ENCODE results near the gene PLB1.

The PLB1 gene

DNA sequence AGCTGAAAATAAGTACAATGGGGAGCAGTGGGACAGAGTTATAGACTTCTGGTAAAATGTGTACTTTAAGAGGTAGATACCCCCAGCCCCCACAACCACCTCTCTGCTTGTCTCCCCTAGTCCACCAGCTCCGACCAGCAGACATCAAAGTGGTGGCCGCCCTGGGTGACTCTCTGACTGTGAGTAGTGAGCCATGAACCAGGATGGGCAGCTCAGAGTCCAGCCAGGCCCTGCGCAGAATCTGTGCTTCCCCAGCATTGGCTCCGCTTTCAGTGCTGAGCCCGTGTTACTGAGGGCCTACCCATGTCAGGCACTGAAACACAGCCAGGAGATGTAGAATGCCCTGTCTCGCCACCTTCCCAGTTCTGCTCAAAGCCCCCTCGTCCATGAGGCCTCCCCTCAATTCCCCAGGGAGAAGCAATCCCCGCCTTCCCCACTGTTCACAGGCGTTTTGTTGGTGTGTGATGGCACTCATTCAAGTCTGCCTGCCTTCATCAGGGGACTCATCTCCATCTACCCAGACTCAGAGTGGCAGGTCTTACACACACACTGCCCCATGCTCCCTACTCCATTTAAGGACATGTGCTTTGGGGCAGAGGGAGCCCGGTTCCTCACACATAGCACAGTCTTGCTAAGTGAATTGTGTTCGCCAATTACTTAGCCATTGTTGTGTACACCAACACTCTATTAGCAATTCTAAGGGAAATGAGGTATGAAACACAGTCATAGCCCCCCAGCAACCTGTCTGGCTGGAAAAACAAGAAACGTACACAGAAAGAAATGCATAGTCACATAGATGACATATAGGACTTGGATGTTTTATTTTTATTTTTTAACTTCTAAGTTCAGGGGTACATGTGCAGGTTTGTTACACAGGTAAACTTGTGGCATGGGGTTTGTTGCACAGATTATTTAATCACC lies 122.6 kb downstream of the PLB1 start:
- TF ChIP-seq PAX5 (IDR thresholded peaks at IDR 0.05; ENCODE audit: insufficient read depth, low read length, severe bottlenecking) (no peak), POLR2AphosphoS5 (IDR thresholded peaks at IDR 0.05; ENCODE audit: low read depth, low read length) (no peak), TAF1 (IDR thresholded peaks at IDR 0.05; ENCODE audit: low read depth, low read length) (no peak)
- FAIRE-seq (no peak), DNase-seq (ENCODE audit: insufficient read length, low spot score) (no peak)

DNA sequence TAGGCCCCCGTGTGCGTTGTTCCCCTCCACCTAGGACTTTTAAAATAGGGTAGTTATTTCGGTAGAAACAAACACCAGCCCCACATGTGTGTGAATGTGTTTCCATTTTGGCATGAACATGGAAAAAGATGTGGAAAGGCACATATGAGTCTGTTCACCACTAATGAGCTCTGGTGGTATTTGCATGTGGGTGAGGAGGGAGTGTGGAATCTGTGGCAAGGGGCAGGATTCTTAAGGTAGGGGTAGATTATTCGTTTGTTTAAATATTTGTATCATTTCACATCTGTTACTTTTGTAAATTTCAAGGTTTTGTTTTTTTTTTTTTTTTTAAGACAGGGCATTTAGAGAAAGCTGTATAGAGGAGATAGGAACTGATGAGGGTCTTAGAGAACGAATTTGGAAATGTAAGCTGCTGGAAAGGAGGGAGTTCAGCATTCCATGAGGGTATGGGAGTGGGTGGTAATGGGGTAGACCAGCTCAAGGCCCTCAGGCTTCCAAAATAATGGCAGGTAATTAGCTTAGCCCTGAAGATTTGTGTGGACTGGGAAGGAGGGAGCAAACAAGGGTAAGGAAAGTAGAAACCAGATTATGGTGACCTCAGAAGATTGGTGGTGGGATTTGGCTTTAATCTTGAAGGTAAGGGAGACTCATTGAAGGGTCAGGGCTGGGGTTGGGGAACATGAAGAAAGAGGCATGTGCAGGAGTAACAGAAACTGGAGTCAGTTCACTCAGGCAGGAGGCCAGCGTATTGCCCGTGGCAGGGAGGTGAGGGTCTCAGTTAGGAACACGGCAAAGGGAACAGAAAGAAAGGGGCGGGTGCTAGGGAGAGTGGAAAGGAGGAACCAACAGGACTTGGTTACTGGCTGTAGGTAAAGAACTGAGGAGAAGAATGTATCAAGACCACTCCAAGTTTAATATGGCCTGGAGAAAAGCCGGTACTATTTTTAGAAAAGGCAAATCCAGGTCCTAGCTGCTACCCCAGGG lies 123.6 kb downstream of the PLB1 start:
- no peak for TF ChIP-seq POLR2AphosphoS5 (IDR thresholded peaks at IDR 0.05; ENCODE audit: low read depth, low read length)
- TF ChIP-seq POLR2A (IDR thresholded peaks at IDR 0.05; ENCODE audit: low read depth, low read length) = no peak
- no peak for TF ChIP-seq POU2F2 (IDR thresholded peaks at IDR 0.05; ENCODE audit: low read depth, low read length)
- no peak for TF ChIP-seq TAF1 (IDR thresholded peaks at IDR 0.05; ENCODE audit: low read depth, low read length)
- TF ChIP-seq PAX5 (IDR thresholded peaks at IDR 0.05; ENCODE audit: insufficient read depth, low read length, severe bottlenecking) = no peak
- no peak for TF ChIP-seq SPI1 (IDR thresholded peaks at IDR 0.05; ENCODE audit: low read depth, low read length)
- DNase-seq (ENCODE audit: insufficient read length, low spot score) (no peak), FAIRE-seq (no peak)

DNA sequence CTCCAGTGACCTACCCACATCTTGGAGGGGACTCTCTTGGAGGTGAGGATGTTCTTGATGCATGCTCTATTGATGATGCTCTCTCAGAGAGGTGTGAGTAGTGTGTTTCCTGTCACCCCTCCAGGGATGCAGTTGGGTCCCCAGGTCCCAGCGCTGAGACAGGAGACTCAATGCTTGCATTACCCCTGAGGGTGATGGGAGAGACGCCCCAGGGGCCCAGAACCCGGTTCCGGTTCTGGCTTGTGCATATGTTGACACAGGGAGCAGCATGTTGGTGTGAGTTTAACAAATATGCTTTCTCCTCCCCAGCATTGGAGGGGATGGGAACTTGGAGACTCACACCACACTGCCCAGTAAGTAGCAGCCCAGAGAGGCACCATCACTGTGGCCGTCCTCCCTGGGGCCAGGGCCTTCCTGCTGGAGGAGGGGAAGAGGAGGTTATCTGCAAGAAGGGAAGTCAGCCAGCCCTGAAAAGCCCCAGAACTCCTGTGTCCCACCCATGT lies 124.5 kb downstream of the PLB1 start:
- no peak for TF ChIP-seq PAX5 (IDR thresholded peaks at IDR 0.05; ENCODE audit: insufficient read depth, low read length, severe bottlenecking)
- TF ChIP-seq POLR2AphosphoS5 (IDR thresholded peaks at IDR 0.05; ENCODE audit: low read depth, low read length) = no peak
- no peak for TF ChIP-seq TAF1 (IDR thresholded peaks at IDR 0.05; ENCODE audit: low read depth, low read length)
- TF ChIP-seq POLR2A (IDR thresholded peaks at IDR 0.05; ENCODE audit: low read depth, low read length) = no peak
- no peak for TF ChIP-seq SPI1 (IDR thresholded peaks at IDR 0.05; ENCODE audit: low read depth, low read length)
- DNase-seq (ENCODE audit: insufficient read length, low spot score) = no peak
- no peak for FAIRE-seq

GRCh38 chr2:28620801-28621171 lies 124.9 kb downstream of the PLB1 start:
- TF ChIP-seq PAX5 (IDR thresholded peaks at IDR 0.05; ENCODE audit: insufficient read depth, low read length, severe bottlenecking) (no peak), TAF1 (IDR thresholded peaks at IDR 0.05; ENCODE audit: low read depth, low read length) (no peak), POU2F2 (IDR thresholded peaks at IDR 0.05; ENCODE audit: low read depth, low read length) (no peak), POLR2A (IDR thresholded peaks at IDR 0.05; ENCODE audit: low read depth, low read length) (no peak), SPI1 (IDR thresholded peaks at IDR 0.05; ENCODE audit: low read depth, low read length) (no peak), POLR2AphosphoS5 (IDR thresholded peaks at IDR 0.05; ENCODE audit: low read depth, low read length) (no peak)
- no peak for DNase-seq (ENCODE audit: insufficient read length, low spot score)
- FAIRE-seq = no peak

DNA sequence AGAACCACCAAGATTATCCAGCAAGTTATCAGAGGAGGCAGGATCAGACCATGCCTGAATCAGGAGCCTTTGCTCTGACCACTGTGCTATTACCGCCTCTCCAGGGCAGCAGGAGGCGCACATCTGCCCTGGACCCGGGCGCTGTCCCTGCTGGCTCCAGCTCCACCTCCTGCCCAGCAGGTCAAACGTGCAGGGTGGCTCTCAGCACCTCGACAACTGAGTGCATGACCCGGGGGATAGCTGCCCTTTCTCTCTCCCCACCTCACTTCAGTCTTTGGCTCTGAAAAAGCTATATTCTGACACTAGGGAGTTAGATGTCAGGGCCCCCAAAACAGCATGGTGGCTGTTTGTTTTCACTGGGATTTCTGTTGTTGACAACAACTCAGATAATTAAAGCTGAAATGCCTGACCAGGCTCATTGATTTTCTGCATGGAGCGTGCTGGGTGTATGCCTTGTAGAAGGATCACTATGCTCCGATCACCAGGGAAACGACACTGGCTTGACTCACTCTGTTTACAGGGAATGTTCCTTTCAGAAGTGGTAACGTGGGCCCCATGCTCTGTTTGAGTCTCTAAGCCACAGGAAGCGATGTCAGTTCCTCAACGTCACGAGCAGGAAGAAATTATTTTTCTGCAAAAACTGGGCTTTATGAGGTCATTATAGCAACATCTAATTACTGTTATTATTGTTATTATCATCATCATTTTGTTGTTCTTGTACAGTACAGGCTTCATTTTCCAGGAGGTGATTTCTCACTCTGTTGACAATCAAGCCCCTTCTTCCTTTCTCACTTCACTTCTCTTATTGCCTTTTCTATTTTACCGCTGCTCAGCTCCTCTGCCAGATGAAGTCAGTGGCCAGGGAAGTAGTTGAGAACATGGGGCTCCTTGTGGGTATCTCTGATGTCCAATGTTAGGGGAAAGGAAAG lies 125.6 kb downstream of the PLB1 start:
- FAIRE-seq (peak; percentile 72), DNase-seq (ENCODE audit: insufficient read length, low spot score) (no peak)
- TF ChIP-seq TAF1 (IDR thresholded peaks at IDR 0.05; ENCODE audit: low read depth, low read length) = no peak
- TF ChIP-seq POLR2AphosphoS5 (IDR thresholded peaks at IDR 0.05; ENCODE audit: low read depth, low read length) = no peak
- TF ChIP-seq POU2F2 (IDR thresholded peaks at IDR 0.05; ENCODE audit: low read depth, low read length) = no peak
- TF ChIP-seq POLR2A (IDR thresholded peaks at IDR 0.05; ENCODE audit: low read depth, low read length) = no peak
- TF ChIP-seq PAX5 (IDR thresholded peaks at IDR 0.05; ENCODE audit: insufficient read depth, low read length, severe bottlenecking) = no peak

DNA sequence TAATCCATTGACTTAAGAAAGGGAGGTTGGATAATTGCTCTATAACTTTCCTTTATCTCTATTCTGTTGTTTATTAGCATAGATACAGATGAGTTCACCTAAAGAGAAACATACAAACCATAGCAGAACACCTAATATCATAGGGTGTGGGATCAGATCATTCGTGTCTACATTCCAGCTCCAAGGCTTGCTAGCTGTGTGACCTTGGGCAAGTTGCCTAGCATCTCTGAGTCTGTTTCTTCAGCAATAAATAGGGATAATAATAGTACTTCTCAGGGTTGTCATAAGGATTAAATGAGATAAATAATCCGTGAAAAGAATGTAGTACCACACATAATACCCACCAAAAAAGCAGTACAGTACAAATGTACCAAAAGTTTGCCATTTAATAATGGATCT lies 126.2 kb downstream of the PLB1 start:
- FAIRE-seq (no peak), DNase-seq (ENCODE audit: insufficient read length, low spot score) (no peak)
- TF ChIP-seq SPI1 (IDR thresholded peaks at IDR 0.05; ENCODE audit: low read depth, low read length) (no peak), POLR2AphosphoS5 (IDR thresholded peaks at IDR 0.05; ENCODE audit: low read depth, low read length) (no peak), POLR2A (IDR thresholded peaks at IDR 0.05; ENCODE audit: low read depth, low read length) (no peak), TAF1 (IDR thresholded peaks at IDR 0.05; ENCODE audit: low read depth, low read length) (no peak), POU2F2 (IDR thresholded peaks at IDR 0.05; ENCODE audit: low read depth, low read length) (no peak), PAX5 (IDR thresholded peaks at IDR 0.05; ENCODE audit: insufficient read depth, low read length, severe bottlenecking) (no peak)

- DNase-seq (ENCODE audit: insufficient read length, low spot score) (no peak), FAIRE-seq (no peak)
- no peak for TF ChIP-seq TAF1 (IDR thresholded peaks at IDR 0.05; ENCODE audit: low read depth, low read length)
- TF ChIP-seq POLR2A (IDR thresholded peaks at IDR 0.05; ENCODE audit: low read depth, low read length) = no peak
- TF ChIP-seq POLR2AphosphoS5 (IDR thresholded peaks at IDR 0.05; ENCODE audit: low read depth, low read length) = no peak
- TF ChIP-seq PAX5 (IDR thresholded peaks at IDR 0.05; ENCODE audit: insufficient read depth, low read length, severe bottlenecking) = no peak
- TF ChIP-seq SPI1 (IDR thresholded peaks at IDR 0.05; ENCODE audit: low read depth, low read length) = no peak
- TF ChIP-seq POU2F2 (IDR thresholded peaks at IDR 0.05; ENCODE audit: low read depth, low read length) = no peak
Measured at GRCh38 chr2:28623582-28624405, 127.9 kb downstream of the PLB1 start.

DNA sequence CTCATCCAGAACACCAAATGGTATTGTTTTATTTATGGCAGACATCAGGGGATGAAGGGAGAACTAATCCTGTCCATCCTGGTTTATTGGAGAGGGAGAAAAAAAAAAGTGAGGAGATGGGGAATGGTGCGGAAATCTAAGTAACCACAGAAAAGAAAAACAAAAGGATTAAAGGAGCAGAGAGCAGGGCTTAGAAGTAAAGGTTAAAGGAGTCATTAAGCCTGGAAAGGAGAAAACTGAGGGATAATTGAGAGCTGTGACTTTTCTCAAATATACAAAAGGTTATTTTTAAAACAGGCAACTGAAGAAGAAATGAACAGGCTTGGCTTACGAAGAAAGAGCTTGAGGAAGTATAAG lies 128.6 kb downstream of the PLB1 start:
- FAIRE-seq = no peak
- TF ChIP-seq POLR2AphosphoS5 (IDR thresholded peaks at IDR 0.05; ENCODE audit: low read depth, low read length) = no peak
- no peak for TF ChIP-seq POLR2A (IDR thresholded peaks at IDR 0.05; ENCODE audit: low read depth, low read length)
- TF ChIP-seq PAX5 (IDR thresholded peaks at IDR 0.05; ENCODE audit: insufficient read depth, low read length, severe bottlenecking) = no peak
- TF ChIP-seq TAF1 (IDR thresholded peaks at IDR 0.05; ENCODE audit: low read depth, low read length) = no peak
- no peak for TF ChIP-seq SPI1 (IDR thresholded peaks at IDR 0.05; ENCODE audit: low read depth, low read length)
- no peak for TF ChIP-seq POU2F2 (IDR thresholded peaks at IDR 0.05; ENCODE audit: low read depth, low read length)
- DNase-seq (ENCODE audit: insufficient read length, low spot score) = no peak

Data from GM12891 (cell line).